ENCODE data around the gene PLEKHG4B. TPM values are rescaled to one million over a fixed set of nuclear protein-coding genes. Genes with fewer than 3 reads are reported as not detected.
A peak's percentile ranks its signal among the peaks of the same experiment; 100 is the strongest.
"Not testable (repeated sequence)": the region's sequence is repeated elsewhere in the genome, so short reads cannot be mapped to it uniquely, and the experiment has no call there.

The PLEKHG4B gene
- total RNA-seq (2014; rRNA removed; shearing (Covaris generic)): not detected in 2 replicates
- polyA plus RNA-seq (2014; cell fraction: nucleus; rRNA removed): 0.11 and 0.96 TPM in 2 replicates

- no peak for DNase-seq (ENCODE audit: extremely low read depth, low read depth)
Observed at GRCh38 chr5:91556-92263, at the start of gene PLEKHG4B. TSS of gene PLEKHG4B (plus strand) at chr5:92168. CDS start at chr5:92232, 64 bp downstream.

- peak; percentile 11 for DNase-seq (ENCODE audit: extremely low read depth, low read depth)
Observed at GRCh38 chr5:42250-42649, 49.7 kb upstream of the PLEKHG4B start.

- DNase-seq (ENCODE audit: extremely low read depth, low read depth): no peak
Observed at GRCh38 chr5:48192-48591, 43.8 kb upstream of the PLEKHG4B start.

GRCh38 chr5:49530-49929, 42.4 kb upstream of the PLEKHG4B start:
- DNase-seq (ENCODE audit: extremely low read depth, low read depth): not testable (repeated sequence)

GRCh38 chr5:49953-50544, 41.9 kb upstream of the PLEKHG4B start:
- no peak for DNase-seq (ENCODE audit: extremely low read depth, low read depth)

GRCh38 chr5:50724-51499, 41.1 kb upstream of the PLEKHG4B start:
- DNase-seq (ENCODE audit: extremely low read depth, low read depth): no peak

DNA sequence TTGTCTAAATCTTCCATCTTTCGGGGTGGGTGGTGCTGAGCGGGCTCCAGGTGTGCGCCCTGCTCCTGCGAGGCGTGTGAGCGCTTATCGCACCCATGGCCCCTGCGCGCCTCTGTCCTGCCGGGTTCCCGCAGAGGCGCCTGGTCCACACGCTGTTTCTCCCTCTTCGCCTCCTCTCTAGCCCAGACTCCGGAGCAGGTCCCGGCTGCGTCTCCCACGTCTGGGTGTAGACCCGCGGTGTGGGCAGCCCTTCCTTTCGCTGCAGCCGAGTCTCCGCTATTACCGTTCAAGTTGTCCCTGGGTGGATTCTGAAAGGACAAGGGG, 40.5 kb upstream of the PLEKHG4B start:
- DNase-seq (ENCODE audit: extremely low read depth, low read depth): no peak

- DNase-seq (ENCODE audit: extremely low read depth, low read depth): peak; percentile 27
Observed at GRCh38 chr5:53381-54174, 38.4 kb upstream of the PLEKHG4B start.

- no peak for DNase-seq (ENCODE audit: extremely low read depth, low read depth)
Observed at GRCh38 chr5:54175-54730, 37.7 kb upstream of the PLEKHG4B start.

- no peak for DNase-seq (ENCODE audit: extremely low read depth, low read depth)
Observed at GRCh38 chr5:54876-55569, 36.9 kb upstream of the PLEKHG4B start.

GRCh38 chr5:56561-57290, 35.2 kb upstream of the PLEKHG4B start:
- DNase-seq (ENCODE audit: extremely low read depth, low read depth): peak; percentile 33

- DNase-seq (ENCODE audit: extremely low read depth, low read depth): not testable (repeated sequence)
Observed at GRCh38 chr5:60250-60649, 31.7 kb upstream of the PLEKHG4B start.

GRCh38 chr5:70440-70839, 21.5 kb upstream of the PLEKHG4B start:
- no peak for DNase-seq (ENCODE audit: extremely low read depth, low read depth)

- not testable (repeated sequence) for DNase-seq (ENCODE audit: extremely low read depth, low read depth)
Observed at GRCh38 chr5:72316-73180, 19.4 kb upstream of the PLEKHG4B start.

DNA sequence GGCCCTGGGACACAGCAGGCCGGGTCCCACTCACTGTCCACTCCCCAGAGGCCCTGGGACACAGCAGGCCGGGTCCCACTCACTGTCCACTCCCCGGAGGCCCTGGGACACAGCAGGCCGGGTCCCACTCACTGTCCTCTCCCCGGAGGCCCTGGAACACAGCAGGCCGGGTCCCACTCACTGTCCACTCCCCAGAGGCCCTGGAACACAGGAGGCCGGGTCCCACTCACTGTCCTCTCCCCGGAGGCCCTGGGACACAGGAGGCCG, 18.9 kb upstream of the PLEKHG4B start:
- not testable (repeated sequence) for DNase-seq (ENCODE audit: extremely low read depth, low read depth)

- no peak for DNase-seq (ENCODE audit: extremely low read depth, low read depth)
Observed at GRCh38 chr5:73768-74502, 18.0 kb upstream of the PLEKHG4B start.

- DNase-seq (ENCODE audit: extremely low read depth, low read depth): no peak
Observed at GRCh38 chr5:74503-75109, 17.4 kb upstream of the PLEKHG4B start.
